SU-DHL-6 (cell line): Measurements from ENCODE around the gene SLC39A7.

ENCODE experiments used
- EZH2phosphoT487 ChIP-seq: fragments of 200-600 bp; sonication (generic), shearing (Covaris generic); conservative IDR thresholded peaks from 2 replicates; pipeline ENCODE4 v1.6.1; 2018; ENCODE audit warnings: mild to moderate bottlenecking, antibody characterized with exemption, low read length, moderate library complexity, mixed read lengths
- TF ChIP-seq, protein P1 (sequence below): fragments of 200-600 bp; sonication (generic); IDR thresholded peaks from one replicate; pipeline ENCODE4 v1.5.1; 2017; ENCODE audit warnings: antibody characterized with exemption, mild to moderate bottlenecking, low read length, moderate library complexity; ENCODE audit not compliant: insufficient read depth, poor library complexity, severe bottlenecking

GRCh38 chr6:33193619-33194018, 7.0 kb upstream of the SLC39A7 start:
- TF ChIP-seq, protein P1, sequence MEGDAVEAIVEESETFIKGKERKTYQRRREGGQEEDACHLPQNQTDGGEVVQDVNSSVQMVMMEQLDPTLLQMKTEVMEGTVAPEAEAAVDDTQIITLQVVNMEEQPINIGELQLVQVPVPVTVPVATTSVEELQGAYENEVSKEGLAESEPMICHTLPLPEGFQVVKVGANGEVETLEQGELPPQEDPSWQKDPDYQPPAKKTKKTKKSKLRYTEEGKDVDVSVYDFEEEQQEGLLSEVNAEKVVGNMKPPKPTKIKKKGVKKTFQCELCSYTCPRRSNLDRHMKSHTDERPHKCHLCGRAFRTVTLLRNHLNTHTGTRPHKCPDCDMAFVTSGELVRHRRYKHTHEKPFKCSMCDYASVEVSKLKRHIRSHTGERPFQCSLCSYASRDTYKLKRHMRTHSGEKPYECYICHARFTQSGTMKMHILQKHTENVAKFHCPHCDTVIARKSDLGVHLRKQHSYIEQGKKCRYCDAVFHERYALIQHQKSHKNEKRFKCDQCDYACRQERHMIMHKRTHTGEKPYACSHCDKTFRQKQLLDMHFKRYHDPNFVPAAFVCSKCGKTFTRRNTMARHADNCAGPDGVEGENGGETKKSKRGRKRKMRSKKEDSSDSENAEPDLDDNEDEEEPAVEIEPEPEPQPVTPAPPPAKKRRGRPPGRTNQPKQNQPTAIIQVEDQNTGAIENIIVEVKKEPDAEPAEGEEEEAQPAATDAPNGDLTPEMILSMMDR, result no peak
- no peak for TF ChIP-seq EZH2phosphoT487
